Measurements from ENCODE around the gene RAB26.
"Not testable (repeated sequence)": the region's sequence is repeated elsewhere in the genome, so short reads cannot be mapped to it uniquely, and the experiment has no call there.

Gene RAB26

GRCh38 chr16:2117341-2117740 is 31.1 kb upstream of the RAB26 start:
- not testable (repeated sequence) for DNase-seq (ENCODE audit: low read depth)

GRCh38 chr16:2117960-2118722 is 30.3 kb upstream of the RAB26 start:
- DNase-seq (ENCODE audit: low read depth) = not testable (repeated sequence)

GRCh38 chr16:2121325-2121724 is 27.1 kb upstream of the RAB26 start:
- DNase-seq (ENCODE audit: low read depth) = peak; percentile 68

GRCh38 chr16:2121853-2122252 is 26.6 kb upstream of the RAB26 start:
- DNase-seq (ENCODE audit: low read depth) = no peak

GRCh38 chr16:2122429-2122828 is 26.0 kb upstream of the RAB26 start:
- DNase-seq (ENCODE audit: low read depth) = no peak

GRCh38 chr16:2122934-2123683 is 25.3 kb upstream of the RAB26 start:
- not testable (repeated sequence) for DNase-seq (ENCODE audit: low read depth)

- not testable (repeated sequence) for DNase-seq (ENCODE audit: low read depth)
These were observed 24.6 kb upstream of the RAB26 start for GRCh38 chr16:2123706-2124376.

GRCh38 chr16:2124377-2124693 is 24.1 kb upstream of the RAB26 start:
- DNase-seq (ENCODE audit: low read depth) = not testable (repeated sequence)

GRCh38 chr16:2124694-2125444 is 23.6 kb upstream of the RAB26 start:
- DNase-seq (ENCODE audit: low read depth) = peak; percentile 73

- not testable (repeated sequence) for DNase-seq (ENCODE audit: low read depth)
These were observed 22.8 kb upstream of the RAB26 start for GRCh38 chr16:2125609-2126008.

GRCh38 chr16:2126161-2126743 is 22.2 kb upstream of the RAB26 start:
- DNase-seq (ENCODE audit: low read depth) = peak; percentile 60

GRCh38 chr16:2126928-2127556 is 21.4 kb upstream of the RAB26 start:
- DNase-seq (ENCODE audit: low read depth) = not testable (repeated sequence)

GRCh38 chr16:2127630-2128280 is 20.7 kb upstream of the RAB26 start:
- peak; percentile 61 for DNase-seq (ENCODE audit: low read depth)

GRCh38 chr16:2129251-2129650 is 19.2 kb upstream of the RAB26 start:
- peak; percentile 87 for DNase-seq (ENCODE audit: low read depth)

GRCh38 chr16:2129890-2130447 is 18.5 kb upstream of the RAB26 start:
- DNase-seq (ENCODE audit: low read depth) = not testable (repeated sequence)

GRCh38 chr16:2133797-2134196 is 14.6 kb upstream of the RAB26 start:
- DNase-seq (ENCODE audit: low read depth) = not testable (repeated sequence)

GRCh38 chr16:2135071-2135470 is 13.4 kb upstream of the RAB26 start:
- DNase-seq (ENCODE audit: low read depth) = not testable (repeated sequence)

- DNase-seq (ENCODE audit: low read depth) = peak; percentile 93
These were observed 12.5 kb upstream of the RAB26 start, which contains the start of gene PKD1 for GRCh38 chr16:2135770-2136490. Gene PKD1, minus strand, starts transcription at chr16:2135898. Its CDS starts 209 bp downstream, at chr16:2135689.
